Activated CD8-positive, alpha-beta memory T cell treated with anti-CD3 and anti-CD28 coated beads, Interleukin-2, amount 10 ng/mL, durations not matched to agents 7 days and 5 days (primary cell): Measurements from ENCODE around the gene PBX4. TPM values are rescaled to one million over a fixed set of nuclear protein-coding genes. Genes with fewer than 3 reads are reported as not detected.
"Not testable (repeated sequence)": the region's sequence is repeated elsewhere in the genome, so short reads cannot be mapped to it uniquely, and the experiment has no call there.

Experiments
- ATAC-seq: fragments of 150-1000 bp; cut with Tn5 transposase; one replicate; pipeline ENCODE4 v1.10.0; 2021; ENCODE audit warnings: moderate library complexity
- CTCF ChIA-PET: fragments of 350-600 bp; sonication (Branson Sonifier 250); formaldehyde crosslinking; loops from one replicate; lab custom pipeline; 2021; ENCODE audit warnings: antibody characterized with exemption; lab: Charles Lee
- DNase-seq: peaks from one replicate; pipeline ENCODE4 v3.0.0-alpha.2; 2020
- H3K27ac Mint-ChIP-seq: one replicate; pipeline ENCODE4 v1.8.0; 2021; ENCODE audit warnings: mild to moderate bottlenecking, mixed read lengths
- H3K27me3 Mint-ChIP-seq: one replicate; pipeline ENCODE4 v1.8.0; 2021; ENCODE audit warnings: mixed read lengths
- H3K36me3 Mint-ChIP-seq: one replicate; pipeline ENCODE4 v1.8.0; 2021; ENCODE audit warnings: mild to moderate bottlenecking, mixed read lengths
- H3K4me1 Mint-ChIP-seq: one replicate; pipeline ENCODE4 v1.8.0; 2021; ENCODE audit warnings: mixed read lengths
- H3K4me3 Mint-ChIP-seq: one replicate; pipeline ENCODE4 v1.8.0; 2021; ENCODE audit warnings: mild to moderate bottlenecking, moderate library complexity, mixed read lengths
- H3K9me3 Mint-ChIP-seq: one replicate; pipeline ENCODE4 v1.8.0; 2022; ENCODE audit warnings: low read depth, mixed read lengths
- total RNA-seq, 2 experiments: library from RNA; stranded (reverse); gene quantifications; one replicate each; pipeline ENCODE4 v1.2.3, GENCODE V29; 2021

PBX4 gene
- total RNA-seq, 2 experiments from 2014 or later = 39.9 to 62.3 TPM

DNA sequence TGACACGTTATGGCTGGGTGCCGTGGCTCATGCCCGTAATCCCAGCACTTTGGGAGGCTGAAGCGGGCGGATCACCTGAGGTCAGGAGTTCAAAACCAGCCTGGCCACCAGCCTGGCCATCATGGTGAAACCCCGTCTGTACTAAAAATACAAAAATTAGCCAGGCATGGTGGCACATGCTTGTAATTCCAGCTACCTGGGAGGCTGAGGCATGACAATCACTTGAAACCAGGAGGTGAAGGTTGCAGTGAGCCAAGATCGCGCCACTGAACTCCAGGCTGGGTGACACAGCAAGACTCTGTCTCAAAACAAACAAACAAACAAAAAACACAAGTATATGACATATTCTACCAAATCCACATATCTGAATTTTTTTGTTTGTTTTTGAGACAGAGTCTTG is 11.8 kb downstream of the PBX4 start:
- H3K4me3 Mint-ChIP-seq, ATAC-seq, H3K27me3 Mint-ChIP-seq, DNase-seq, H3K9me3 Mint-ChIP-seq: not testable (repeated sequence)
- H3K4me1 Mint-ChIP-seq = peaks cover 61% of the 10 kb centered on the region
- H3K27ac Mint-ChIP-seq = peak overlapping the region; percentile 86
- CTCF ChIA-PET = interaction anchor here (1.1 to 2.2 kb wide), 5 partner anchors 37 to 74 kb away, joined by 3 to 6 read pairs (median 5); partner anchors contain the start of genes ATP13A1 and GMIP
- peaks cover 44% of the 10 kb centered on the region for H3K36me3 Mint-ChIP-seq

DNA sequence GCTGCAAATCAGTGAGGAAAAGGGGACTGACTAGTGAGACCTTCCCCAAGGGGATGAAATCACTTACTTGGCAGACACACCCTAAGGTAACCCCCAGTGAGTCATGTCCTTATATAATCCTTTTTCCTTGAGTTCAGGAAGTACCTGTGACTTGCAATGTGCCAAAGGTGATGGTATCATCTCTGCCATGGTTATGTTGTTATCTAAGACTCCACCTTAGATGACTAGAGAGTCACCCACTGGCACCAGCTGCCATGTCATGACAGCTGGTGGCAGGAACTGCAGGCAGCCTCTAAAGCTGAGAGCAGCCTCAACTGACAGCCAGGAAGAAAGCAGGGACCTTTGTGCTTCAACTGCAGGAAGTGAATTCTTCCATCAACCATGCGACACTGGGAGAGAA is 12.5 kb downstream of the PBX4 start:
- Mint-ChIP-seq H3K4me3 (no peak overlapping the region), H3K9me3 (no peaks in the 10 kb centered on the region), H3K27ac (peak overlapping the region; percentile 86), H3K27me3 (no peaks in the 10 kb centered on the region), H3K36me3 (peaks cover 49% of the 10 kb centered on the region), H3K4me1 (peaks cover 68% of the 10 kb centered on the region)
- peak; percentile 61 for DNase-seq
- CTCF ChIA-PET = interaction anchor here (0.5 to 2.4 kb wide), 7 partner anchors 15 to 406 kb away, joined by 3 to 10 read pairs (median 5); partner anchors contain the start of genes ATP13A1 and GMIP
- ATAC-seq = peak; percentile 81

DNA sequence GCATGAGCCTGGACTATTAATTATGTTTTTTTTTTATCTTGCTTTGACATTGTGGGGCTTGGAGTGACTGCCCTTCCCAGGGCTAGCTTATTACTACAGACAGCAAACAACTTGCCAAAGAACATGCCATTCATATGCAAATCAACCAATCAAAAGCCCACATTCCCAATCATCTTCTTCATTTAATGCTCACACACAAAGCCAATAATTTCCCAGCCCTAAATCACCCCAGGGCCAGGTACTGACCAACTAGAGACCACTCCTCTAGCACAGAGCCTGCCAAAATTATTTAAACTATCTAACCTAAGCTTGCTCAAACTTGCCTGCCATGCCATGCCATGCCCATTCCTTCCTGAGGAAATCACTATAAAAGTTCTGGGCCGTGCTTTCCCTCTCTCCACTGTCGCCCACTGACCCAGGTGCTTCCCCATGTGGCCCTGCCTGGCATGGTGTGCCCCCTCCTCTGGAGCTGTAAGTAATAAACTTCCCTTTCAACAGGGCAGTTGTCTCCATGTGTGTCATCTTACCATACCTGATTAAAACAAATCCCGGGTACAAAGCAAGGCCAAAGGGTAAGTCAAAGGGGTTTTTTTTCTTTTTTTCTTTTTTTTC is 15.7 kb downstream of the PBX4 start:
- Mint-ChIP-seq H3K27me3 (no peaks in the 10 kb centered on the region), H3K4me1 (peaks cover 73% of the 10 kb centered on the region), H3K36me3 (peaks cover 39% of the 10 kb centered on the region), H3K9me3 (no peaks in the 10 kb centered on the region), H3K4me3 (no peak overlapping the region), H3K27ac (peak overlapping the region; percentile 69)
- CTCF ChIA-PET = interaction anchor here (0.6 to 1.8 kb wide), 6 partner anchors 9 to 71 kb away, joined by 3 to 8 read pairs (median 4); no protein-coding TSS in a partner anchor
- DNase-seq (no peak), ATAC-seq (no peak)

DNA sequence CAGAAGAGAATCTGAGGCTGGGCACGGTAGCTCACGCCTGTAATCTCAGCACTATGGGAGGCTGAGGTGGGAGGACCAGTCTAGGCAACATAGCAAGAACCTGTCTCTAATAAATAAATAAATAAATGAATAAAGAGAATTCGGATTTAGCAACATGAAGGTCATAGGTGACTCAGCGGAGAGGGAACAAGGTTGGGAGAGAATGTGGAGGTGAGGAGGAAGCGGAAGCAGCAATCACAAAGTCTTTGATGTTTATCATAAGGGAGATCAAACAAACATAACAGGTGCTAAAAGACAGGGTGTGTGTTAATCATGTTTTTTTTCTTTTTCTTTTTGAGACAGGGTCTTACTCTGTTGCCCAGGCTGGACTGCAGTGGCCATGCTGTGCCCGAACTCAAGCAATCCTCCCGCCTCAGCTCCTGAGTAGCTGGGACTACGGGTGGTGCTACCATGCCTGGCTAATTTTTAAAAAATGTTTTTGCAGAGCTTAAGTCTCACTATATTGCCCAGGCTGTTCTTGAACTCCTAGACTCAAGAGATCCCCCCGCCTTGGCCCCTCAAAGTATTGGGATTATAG is 16.3 kb downstream of the PBX4 start:
- Mint-ChIP-seq H3K27me3 (no peaks in the 10 kb centered on the region), H3K4me3 (no peak overlapping the region)
- no peak for DNase-seq

DNA sequence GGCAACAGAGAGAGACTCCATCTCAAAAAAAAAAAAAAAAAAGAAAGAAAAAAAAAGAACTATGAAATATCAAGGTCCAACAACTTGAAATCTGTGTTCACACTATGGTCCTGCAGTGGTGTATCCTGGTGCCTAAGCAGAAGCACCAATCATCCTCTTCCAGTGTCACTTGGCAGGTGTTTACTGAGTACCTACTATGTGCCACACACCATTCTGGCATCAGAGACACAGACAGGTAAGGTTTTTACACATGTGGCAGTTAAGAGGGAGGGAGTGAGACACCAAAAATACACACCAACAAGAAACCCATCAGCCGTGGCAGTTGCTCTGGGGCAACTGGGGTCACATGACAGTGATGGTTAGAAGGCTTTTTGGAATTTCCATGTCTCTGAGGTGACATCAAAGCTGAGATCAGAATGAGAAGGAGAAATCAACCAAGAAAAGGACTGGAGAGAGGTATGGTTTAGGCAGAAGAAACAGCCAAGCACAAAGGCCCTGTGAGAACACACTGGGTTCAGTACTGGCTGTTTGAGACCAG is 17.6 kb downstream of the PBX4 start:
- H3K4me1 Mint-ChIP-seq = peaks cover 72% of the 10 kb centered on the region
- CTCF ChIA-PET = interaction anchor here (0.7 to 1.0 kb wide), 2 partner anchors 46 to 68 kb away, joined by 3 read pairs; no protein-coding TSS in a partner anchor

More for the DNA sequence above, 16.3 kb downstream of the PBX4 start:
- no peaks in the 10 kb centered on the region for H3K9me3 Mint-ChIP-seq
- H3K4me1 Mint-ChIP-seq = peaks cover 75% of the 10 kb centered on the region
- peaks cover 44% of the 10 kb centered on the region for H3K36me3 Mint-ChIP-seq
- ATAC-seq = no peak
- CTCF ChIA-PET = interaction anchor here (0.6 to 1.8 kb wide), 7 partner anchors 11 to 70 kb away, joined by 3 to 8 read pairs (median 4); no protein-coding TSS in a partner anchor
- peak overlapping the region; percentile 97 for H3K27ac Mint-ChIP-seq

DNA sequence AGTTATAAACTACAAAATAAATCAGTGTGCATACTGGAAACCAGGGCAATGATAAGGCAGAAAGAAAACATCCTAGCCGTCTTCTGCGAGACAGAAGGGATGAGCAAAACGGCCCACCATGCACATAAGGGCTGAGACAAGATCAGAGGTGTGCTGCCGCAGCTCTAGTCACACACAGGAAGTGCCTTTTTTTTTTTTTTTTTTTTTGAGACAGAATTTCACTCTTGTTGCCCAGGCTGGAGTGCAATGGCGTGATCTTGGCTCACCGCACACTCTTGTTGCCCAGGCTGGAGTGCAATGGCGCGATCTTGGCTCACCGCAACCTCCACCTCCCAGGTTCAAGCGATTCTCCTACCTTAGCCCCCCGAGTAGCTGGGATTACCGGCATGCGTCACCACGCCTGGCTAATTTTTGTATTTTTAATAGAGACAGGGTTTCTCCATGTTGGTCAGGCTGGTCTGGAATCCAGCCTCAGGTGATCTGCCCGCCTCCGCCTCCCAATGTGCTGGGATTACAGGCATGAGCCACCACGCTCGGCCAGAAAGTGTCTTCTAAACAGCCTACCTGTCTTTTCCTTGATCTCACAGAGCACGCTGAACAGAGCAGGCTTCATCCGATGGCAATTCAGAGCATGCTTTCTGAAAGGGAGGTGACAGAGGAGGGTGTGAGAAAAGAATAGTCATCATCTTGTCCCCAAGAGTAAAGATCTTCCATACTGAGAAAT is 19.6 kb downstream of the PBX4 start:
- peak overlapping the region; percentile 43 for H3K4me3 Mint-ChIP-seq
- not testable (repeated sequence) for H3K27me3 Mint-ChIP-seq, H3K9me3 Mint-ChIP-seq
- ATAC-seq (peak; percentile 71), DNase-seq (peak; percentile 85)
- peaks cover 82% of the 10 kb centered on the region for H3K4me1 Mint-ChIP-seq
- CTCF ChIA-PET = interaction anchor here (1.2 kb wide), 2 partner anchors 9 to 44 kb away, joined by 3 to 4 read pairs; no protein-coding TSS in a partner anchor
- peaks cover 49% of the 10 kb centered on the region for H3K36me3 Mint-ChIP-seq
- peak overlapping the region; percentile 97 for H3K27ac Mint-ChIP-seq

More for the DNA sequence above, 17.6 kb downstream of the PBX4 start:
- Mint-ChIP-seq H3K9me3 (no peaks in the 10 kb centered on the region), H3K4me3 (no peak overlapping the region), H3K27ac (peak overlapping the region; percentile 97), H3K27me3 (no peaks in the 10 kb centered on the region), H3K36me3 (peaks cover 42% of the 10 kb centered on the region)
- DNase-seq = no peak
- ATAC-seq = no peak

DNA sequence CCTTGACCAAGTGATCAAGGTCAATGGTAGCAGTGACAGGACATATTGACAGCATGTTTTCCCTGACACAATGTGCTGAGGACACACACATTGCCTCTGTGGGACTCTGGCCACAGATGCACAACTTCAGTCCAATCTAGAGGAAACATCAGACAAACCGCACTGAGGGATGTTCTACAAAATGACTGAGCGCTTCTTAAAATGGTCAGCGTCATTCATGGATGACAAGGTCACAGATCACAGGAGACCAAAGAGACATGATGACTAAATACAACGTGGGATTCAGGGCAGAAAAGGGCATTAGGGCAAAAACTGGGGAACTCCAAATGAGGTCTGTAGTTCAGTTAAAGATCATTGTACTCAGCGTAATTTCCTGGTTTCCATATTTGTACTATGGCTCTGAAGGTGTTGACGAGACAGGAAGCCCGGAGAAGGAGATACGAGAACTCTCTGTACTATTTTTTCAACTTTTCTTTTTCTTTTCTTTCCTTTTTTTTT is 20.6 kb downstream of the PBX4 start:
- peaks cover 51% of the 10 kb centered on the region for H3K36me3 Mint-ChIP-seq
- peak overlapping the region; percentile 43 for H3K4me3 Mint-ChIP-seq
- H3K27ac Mint-ChIP-seq = peak overlapping the region; percentile 97
- no peaks in the 10 kb centered on the region for H3K9me3 Mint-ChIP-seq
- H3K4me1 Mint-ChIP-seq = peaks cover 78% of the 10 kb centered on the region
- CTCF ChIA-PET = interaction anchor here (0.6 to 1.3 kb wide), 5 partner anchors 17 to 44 kb away, joined by 3 to 5 read pairs (median 3); no protein-coding TSS in a partner anchor
- no peaks in the 10 kb centered on the region for H3K27me3 Mint-ChIP-seq
- ATAC-seq = peak; percentile 68
- peak; percentile 84 for DNase-seq

DNA sequence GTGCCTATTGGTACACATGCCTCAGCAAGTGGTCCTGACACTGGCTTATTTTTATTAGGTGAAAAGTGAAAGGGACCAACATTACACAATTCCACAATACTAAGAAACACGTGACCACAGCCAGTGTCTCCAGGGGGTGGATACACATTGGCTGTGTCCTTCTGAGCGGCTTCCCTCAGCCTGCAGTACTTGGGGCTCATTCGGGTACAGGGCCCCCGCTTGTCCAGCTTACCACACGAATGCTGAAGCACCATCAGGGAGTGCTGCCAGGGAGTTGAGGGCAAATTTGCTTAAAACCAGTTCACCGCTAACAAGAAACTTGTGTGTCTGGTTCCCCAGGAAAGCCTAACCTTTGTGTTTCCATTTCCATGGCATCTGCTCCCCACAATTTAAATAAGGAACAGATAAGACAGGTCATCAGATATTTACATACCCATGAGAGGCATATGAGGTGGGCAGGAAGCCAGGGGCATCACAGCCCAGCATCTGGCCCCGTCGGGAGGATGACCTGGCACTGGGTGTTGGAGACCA is 23.3 kb downstream of the PBX4 start:
- Mint-ChIP-seq H3K27ac (peak overlapping the region; percentile 82), H3K4me3 (no peak overlapping the region), H3K4me1 (peaks cover 77% of the 10 kb centered on the region), H3K9me3 (no peaks in the 10 kb centered on the region), H3K36me3 (peaks cover 47% of the 10 kb centered on the region), H3K27me3 (no peaks in the 10 kb centered on the region)
- no peak for ATAC-seq
- no peak for DNase-seq
- CTCF ChIA-PET = no interaction called here

DNA sequence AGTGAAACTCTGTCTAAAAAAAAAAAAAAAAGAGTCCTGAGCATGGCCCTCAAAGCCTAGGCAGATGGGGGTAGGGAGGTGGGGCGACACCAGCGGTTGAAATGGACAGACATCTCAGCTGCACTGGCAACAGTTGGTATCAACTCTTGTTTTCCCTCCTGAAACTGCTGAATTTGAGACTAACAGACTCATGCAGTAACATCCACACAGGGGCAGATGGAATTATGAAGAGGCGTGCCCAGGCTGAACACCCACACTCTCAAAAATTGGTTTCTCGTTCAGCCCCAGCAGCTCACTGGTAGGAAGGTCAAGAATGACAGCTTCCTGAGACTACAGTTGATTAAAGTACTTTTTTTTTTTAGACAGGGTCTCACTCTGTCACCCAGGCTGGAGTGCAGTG is 24.1 kb downstream of the PBX4 start:
- DNase-seq (no peak), ATAC-seq (no peak)
- Mint-ChIP-seq H3K27me3 (no peaks in the 10 kb centered on the region), H3K4me1 (peaks cover 79% of the 10 kb centered on the region), H3K4me3 (no peak overlapping the region), H3K9me3 (no peaks in the 10 kb centered on the region), H3K36me3 (peaks cover 51% of the 10 kb centered on the region), H3K27ac (peak overlapping the region; percentile 52)
- CTCF ChIA-PET = interaction anchor here (0.6 kb wide), 1 partner anchor 968 kb away, joined by 3 read pairs; no protein-coding TSS in a partner anchor

DNA sequence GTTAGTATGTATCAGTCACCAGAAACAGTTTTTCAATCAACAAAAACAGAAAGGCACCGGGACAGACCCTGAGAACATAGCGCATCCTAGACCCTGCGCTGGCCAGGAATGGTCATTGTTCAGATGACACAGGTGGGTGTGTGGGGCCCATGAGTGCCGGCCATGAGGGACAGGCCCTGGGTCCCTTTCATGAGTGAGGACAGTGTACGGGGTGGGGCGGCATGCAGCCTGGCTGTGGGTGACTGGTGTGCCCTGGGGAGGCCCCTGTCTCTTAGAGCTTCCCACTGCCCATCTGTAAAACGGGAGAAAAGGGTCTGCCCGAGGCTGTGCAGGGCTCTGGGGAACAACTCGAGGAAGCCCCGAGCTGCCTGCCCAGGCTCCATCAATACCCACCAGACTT is 25.8 kb downstream of the PBX4 start:
- CTCF ChIA-PET = no interaction called here
- peak overlapping the region; percentile 92 for H3K27ac Mint-ChIP-seq
- H3K4me3 Mint-ChIP-seq = no peak overlapping the region
- no peaks in the 10 kb centered on the region for H3K27me3 Mint-ChIP-seq
- H3K36me3 Mint-ChIP-seq = peaks cover 57% of the 10 kb centered on the region
- H3K9me3 Mint-ChIP-seq = no peaks in the 10 kb centered on the region
- DNase-seq (no peak), ATAC-seq (no peak)
- H3K4me1 Mint-ChIP-seq = peaks cover 79% of the 10 kb centered on the region

DNA sequence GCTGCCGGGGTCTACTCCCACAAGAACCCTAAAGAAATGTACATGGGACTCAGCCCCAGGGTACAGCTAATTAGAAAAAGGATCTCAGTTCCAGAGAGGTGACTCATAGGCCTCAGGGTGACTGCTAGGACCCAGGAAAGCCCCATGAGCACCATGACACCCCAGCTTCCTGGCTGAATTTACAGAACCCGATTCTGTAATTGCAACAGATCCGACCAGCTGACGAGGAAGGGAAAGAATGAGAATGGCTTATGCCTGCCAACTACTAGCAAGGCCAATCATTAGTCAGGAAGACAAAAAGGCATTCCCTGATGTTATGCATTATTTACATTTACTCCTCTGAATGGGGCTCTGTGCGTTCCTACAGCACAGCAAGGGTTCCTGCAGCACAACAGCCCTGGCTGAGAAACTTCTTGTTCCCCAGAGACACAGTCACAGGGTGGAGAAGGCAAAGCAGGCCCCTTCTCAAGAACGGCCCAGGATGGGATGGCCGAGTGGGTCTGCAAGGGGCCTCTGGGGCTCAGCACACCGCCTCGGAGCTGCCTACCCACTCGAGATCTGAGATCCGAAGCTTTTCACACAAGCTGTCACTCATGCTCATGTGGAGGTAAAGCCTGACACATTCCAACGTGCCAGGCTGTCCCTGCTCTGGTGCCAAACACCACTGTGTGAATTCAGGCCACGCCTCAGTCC is 27.2 kb downstream of the PBX4 start:
- CTCF ChIA-PET = interaction anchor here (0.7 to 3.1 kb wide), 9 partner anchors 9 to 71 kb away, joined by 3 to 16 read pairs (median 4); no protein-coding TSS in a partner anchor
- Mint-ChIP-seq H3K27ac (peak overlapping the region; percentile 92), H3K27me3 (no peaks in the 10 kb centered on the region), H3K4me1 (peaks cover 70% of the 10 kb centered on the region), H3K4me3 (peak overlapping the region; percentile 16), H3K36me3 (peaks cover 51% of the 10 kb centered on the region), H3K9me3 (no peaks in the 10 kb centered on the region)
- DNase-seq (peak; percentile 88), ATAC-seq (peak; percentile 91)

DNA sequence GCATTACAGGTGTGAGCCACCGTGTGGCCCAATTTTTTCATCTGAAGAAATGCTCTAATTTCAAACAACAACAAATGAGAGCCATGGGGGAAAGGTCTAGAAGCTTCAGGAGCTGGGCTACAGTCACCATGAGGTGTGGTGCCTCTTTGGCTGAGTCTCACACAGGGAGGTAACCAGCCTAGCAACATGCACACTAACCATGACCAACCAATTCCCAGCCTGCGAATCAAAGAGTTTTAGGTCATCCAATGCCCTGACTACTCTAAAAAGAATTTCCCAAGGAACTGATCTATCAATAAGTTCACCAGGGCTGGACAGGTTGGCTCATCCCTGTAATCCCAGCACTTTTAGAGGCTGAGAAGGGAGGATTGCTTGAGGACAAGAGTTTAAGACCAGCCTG is 29.9 kb downstream of the PBX4 start:
- peaks cover 70% of the 10 kb centered on the region for H3K4me1 Mint-ChIP-seq
- no peak for ATAC-seq
- CTCF ChIA-PET = interaction anchor here (1.2 to 1.3 kb wide), 2 partner anchors 34 to 56 kb away, joined by 3 to 4 read pairs; no protein-coding TSS in a partner anchor
- DNase-seq = no peak
- H3K4me3 Mint-ChIP-seq = peak overlapping the region; percentile 32
- no peaks in the 10 kb centered on the region for H3K27me3 Mint-ChIP-seq
- H3K36me3 Mint-ChIP-seq = peaks cover 47% of the 10 kb centered on the region
- H3K27ac Mint-ChIP-seq = peak overlapping the region; percentile 92
- H3K9me3 Mint-ChIP-seq = no peaks in the 10 kb centered on the region
